Mammary epithelial cell (primary cell): ENCODE data around the gene ANOS1.

ENCODE experiments used
- EZH2 ChIP-seq: IDR thresholded peaks from 2 replicates; pipeline ENCODE4 v1.6.1; 2012; ENCODE audit warnings: low read length, inconsistent platforms, borderline replicate concordance
- TF ChIP-seq, protein P1 (sequence below), 2 donors: IDR thresholded peaks in 1 of 2; conservative IDR thresholded peaks in 1 of 2; 2 replicates each; pipeline ENCODE4 v1.5.1; 2011 to 2012; ENCODE audit warnings: inconsistent platforms in 2 of 2, low read length in 2 of 2, mild to moderate bottlenecking in 2 of 2, control low read depth in 1 of 2, low read depth in 1 of 2; ENCODE audit not compliant: insufficient read depth in 1 of 2; ENCODE audit errors: extremely low read depth in 1 of 2

DNA sequence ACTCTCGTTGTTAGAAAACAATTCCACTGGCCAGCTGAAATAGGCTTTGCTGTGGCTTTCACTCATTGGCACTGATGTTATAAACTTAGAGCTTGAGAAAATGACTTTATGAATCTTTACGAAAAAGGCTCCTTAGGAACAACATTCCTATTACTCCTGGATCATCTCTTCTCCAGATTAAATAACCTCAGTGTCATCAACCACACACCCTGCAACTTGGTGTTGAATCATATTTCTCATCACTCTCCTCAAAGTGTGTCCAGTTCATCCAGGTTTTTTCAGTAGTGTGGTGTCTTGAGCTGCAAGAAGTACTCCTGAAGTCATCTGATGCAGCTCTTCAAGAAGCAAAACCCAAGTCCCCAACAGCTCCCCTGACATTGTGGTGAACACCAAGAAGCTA is 28.1 kb upstream of the ANOS1 start:
- no peak for TF ChIP-seq EZH2
- TF ChIP-seq, protein P1, sequence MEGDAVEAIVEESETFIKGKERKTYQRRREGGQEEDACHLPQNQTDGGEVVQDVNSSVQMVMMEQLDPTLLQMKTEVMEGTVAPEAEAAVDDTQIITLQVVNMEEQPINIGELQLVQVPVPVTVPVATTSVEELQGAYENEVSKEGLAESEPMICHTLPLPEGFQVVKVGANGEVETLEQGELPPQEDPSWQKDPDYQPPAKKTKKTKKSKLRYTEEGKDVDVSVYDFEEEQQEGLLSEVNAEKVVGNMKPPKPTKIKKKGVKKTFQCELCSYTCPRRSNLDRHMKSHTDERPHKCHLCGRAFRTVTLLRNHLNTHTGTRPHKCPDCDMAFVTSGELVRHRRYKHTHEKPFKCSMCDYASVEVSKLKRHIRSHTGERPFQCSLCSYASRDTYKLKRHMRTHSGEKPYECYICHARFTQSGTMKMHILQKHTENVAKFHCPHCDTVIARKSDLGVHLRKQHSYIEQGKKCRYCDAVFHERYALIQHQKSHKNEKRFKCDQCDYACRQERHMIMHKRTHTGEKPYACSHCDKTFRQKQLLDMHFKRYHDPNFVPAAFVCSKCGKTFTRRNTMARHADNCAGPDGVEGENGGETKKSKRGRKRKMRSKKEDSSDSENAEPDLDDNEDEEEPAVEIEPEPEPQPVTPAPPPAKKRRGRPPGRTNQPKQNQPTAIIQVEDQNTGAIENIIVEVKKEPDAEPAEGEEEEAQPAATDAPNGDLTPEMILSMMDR (conservative IDR thresholded peaks at IDR 0.05 in 1 of 2, IDR thresholded peaks at IDR 0.05 in 1 of 2; ENCODE audit: extremely low read depth in 1 of 2, insufficient read depth in 1 of 2, low read depth in 1 of 2, low read length in 2 of 2): no peak
